ENCODE data around the gene LMF2. TPM values are rescaled to one million over a fixed set of nuclear protein-coding genes. Genes with fewer than 3 reads are reported as not detected.

LMF2 gene, protein sequence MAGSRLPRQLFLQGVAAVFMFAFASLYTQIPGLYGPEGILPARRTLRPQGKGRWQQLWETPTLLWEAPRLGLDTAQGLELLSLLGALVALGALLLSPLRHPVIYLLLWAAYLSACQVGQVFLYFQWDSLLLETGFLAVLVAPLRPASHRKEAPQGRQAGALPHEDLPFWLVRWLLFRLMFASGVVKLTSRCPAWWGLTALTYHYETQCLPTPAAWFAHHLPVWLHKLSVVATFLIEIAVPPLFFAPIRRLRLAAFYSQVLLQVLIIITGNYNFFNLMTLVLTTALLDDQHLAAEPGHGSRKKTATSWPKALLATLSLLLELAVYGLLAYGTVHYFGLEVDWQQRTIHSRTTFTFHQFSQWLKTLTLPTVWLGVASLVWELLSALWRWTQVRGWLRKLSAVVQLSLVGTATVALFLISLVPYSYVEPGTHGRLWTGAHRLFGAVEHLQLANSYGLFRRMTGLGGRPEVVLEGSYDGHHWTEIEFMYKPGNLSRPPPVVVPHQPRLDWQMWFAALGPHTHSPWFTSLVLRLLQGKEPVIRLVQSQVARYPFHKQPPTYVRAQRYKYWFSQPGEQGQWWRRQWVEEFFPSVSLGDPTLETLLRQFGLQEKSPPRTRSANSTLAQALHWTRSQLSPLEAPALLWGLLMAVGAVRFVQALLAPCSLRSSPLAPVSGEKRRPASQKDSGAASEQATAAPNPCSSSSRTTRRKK
- total RNA-seq, result 65.2 to 66.2 TPM (median 65.2 TPM) in 3 replicates

- Mint-ChIP-seq H3K9me3 (no peaks in the 10 kb centered on the region), H3K4me1 (peaks cover 17% of the 10 kb centered on the region), H3K27ac (peak within 1 kb of the TSS; percentile 99), H3K27me3 (ENCODE audit: low read depth) (no peaks in the 10 kb centered on the region), H3K4me3 (peak within 1 kb of the TSS; percentile 96), H3K36me3 (peaks cover 4% of the 10 kb centered on the region)
- peak; percentile 90 to 92 for DNase-seq (ENCODE audit: low spot score in 2 of 2, unreplicated experiment in 2 of 2)
- no peak for TF ChIP-seq CTCF (IDR thresholded peaks at IDR 0.05; ENCODE audit: unreplicated experiment)
Observed at GRCh38 chr22:50507421-50507990, at the start of gene LMF2. Gene LMF2 (minus strand): TSS chr22:50507702. CDS start chr22:50507675, 27 bp downstream.

GRCh38 chr22:50556703-50557102 lies 49.2 kb upstream of the LMF2 start:
- Mint-ChIP-seq H3K36me3 (no peaks in the 10 kb centered on the region), H3K4me3 (no peak overlapping the region), H3K27me3 (ENCODE audit: low read depth) (peaks cover 8% of the 10 kb centered on the region), H3K4me1 (peaks cover 2% of the 10 kb centered on the region), H3K27ac (no peak overlapping the region), H3K9me3 (no peaks in the 10 kb centered on the region)
- DNase-seq (ENCODE audit: low spot score in 2 of 2, unreplicated experiment in 2 of 2), result no peak
- no peak for TF ChIP-seq CTCF (IDR thresholded peaks at IDR 0.05; ENCODE audit: unreplicated experiment)

DNA sequence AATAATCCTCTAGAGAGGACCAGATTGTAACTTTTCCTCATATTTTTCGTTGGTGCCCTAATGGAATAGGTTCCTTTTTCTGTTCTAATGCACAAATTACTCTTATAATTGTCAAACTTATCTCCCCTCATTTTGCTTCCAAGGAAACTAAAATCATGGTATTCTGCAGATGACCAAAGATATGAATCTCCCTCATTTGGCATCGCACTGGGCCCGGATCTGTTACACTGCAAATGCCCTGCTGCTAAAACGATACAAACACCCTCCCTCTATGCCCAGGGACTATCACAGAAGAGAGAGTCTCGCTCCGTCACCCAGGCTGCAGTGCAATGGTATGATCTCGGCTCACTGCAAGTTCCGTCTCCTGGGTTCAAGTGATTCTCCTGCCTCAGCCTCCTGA lies 45.8 kb upstream of the LMF2 start:
- TF ChIP-seq CTCF (IDR thresholded peaks at IDR 0.05; ENCODE audit: unreplicated experiment), result no peak
- peaks cover 3% of the 10 kb centered on the region for H3K27me3 Mint-ChIP-seq (ENCODE audit: low read depth)
- no peak overlapping the region for H3K4me3 Mint-ChIP-seq
- peaks cover 2% of the 10 kb centered on the region for H3K4me1 Mint-ChIP-seq
- H3K36me3 Mint-ChIP-seq, result no peaks in the 10 kb centered on the region
- H3K27ac Mint-ChIP-seq, result no peak overlapping the region
- DNase-seq (ENCODE audit: low spot score in 2 of 2, unreplicated experiment in 2 of 2), result no peak
- no peaks in the 10 kb centered on the region for H3K9me3 Mint-ChIP-seq

DNA sequence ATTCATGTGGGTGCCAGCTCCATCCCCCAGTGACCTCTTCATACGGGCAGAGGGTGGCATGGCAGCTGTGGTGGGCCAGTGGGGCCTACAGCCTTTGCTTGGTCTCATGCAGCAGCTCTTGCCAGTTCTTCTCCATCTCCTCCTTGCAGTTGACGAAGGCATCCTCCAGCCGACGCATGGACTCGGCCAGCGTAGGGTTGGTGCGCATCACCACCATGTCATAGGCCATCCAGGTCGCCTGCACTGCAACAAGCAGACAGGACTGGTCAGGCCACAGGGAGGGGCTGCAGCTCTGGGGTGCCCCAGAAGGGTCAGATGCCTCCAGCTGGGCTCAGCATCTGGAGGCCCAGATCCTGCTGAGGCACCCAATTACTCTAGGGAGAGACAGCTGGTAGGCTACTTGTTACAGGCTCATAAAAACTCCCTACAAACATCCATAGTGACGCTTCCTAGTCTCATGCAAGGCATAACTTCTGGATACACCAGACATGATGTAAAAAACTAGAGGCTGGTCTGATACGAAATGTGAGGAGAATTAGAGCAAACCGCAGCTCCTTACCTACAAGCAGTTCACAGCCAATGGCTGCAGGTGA lies 43.8 kb upstream of the LMF2 start:
- Mint-ChIP-seq H3K36me3 (no peaks in the 10 kb centered on the region), H3K27ac (no peak overlapping the region), H3K27me3 (ENCODE audit: low read depth) (peaks cover 3% of the 10 kb centered on the region), H3K4me1 (peaks cover 2% of the 10 kb centered on the region), H3K4me3 (no peak overlapping the region), H3K9me3 (no peaks in the 10 kb centered on the region)
- no peak for DNase-seq (ENCODE audit: low spot score in 2 of 2, unreplicated experiment in 2 of 2)
- TF ChIP-seq CTCF (IDR thresholded peaks at IDR 0.05; ENCODE audit: unreplicated experiment), result no peak

DNA sequence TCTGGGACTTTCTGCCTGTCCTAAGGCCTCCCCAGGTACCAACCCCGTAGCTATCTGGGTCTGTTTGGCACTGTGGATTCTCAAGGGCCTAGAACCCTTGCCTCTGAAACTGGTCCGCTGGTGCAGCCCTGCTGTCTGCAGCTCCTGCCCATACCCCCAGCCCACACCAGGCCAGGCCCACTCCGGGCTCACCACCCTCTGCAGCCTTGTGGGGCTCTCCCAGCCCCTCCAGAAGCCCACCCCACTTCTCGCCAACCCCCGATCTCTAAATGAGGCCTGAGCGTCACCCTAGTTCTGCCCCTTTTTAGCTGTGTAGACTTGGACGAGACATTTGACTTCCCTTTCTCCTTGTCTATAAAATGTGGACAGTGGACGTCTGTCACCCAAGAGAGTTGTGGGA lies 42.9 kb upstream of the LMF2 start:
- no peak for TF ChIP-seq CTCF (IDR thresholded peaks at IDR 0.05; ENCODE audit: unreplicated experiment)
- Mint-ChIP-seq H3K27ac (no peak overlapping the region), H3K36me3 (no peaks in the 10 kb centered on the region)

More for the DNA sequence above, 42.9 kb upstream of the LMF2 start:
- no peaks in the 10 kb centered on the region for H3K27me3 Mint-ChIP-seq (ENCODE audit: low read depth)
- no peak overlapping the region for H3K4me3 Mint-ChIP-seq
- peaks cover 5% of the 10 kb centered on the region for H3K4me1 Mint-ChIP-seq
- no peak for DNase-seq (ENCODE audit: low spot score in 2 of 2, unreplicated experiment in 2 of 2)
- no peaks in the 10 kb centered on the region for H3K9me3 Mint-ChIP-seq

Data from mesothelial cell of epicardium (in vitro differentiated cells).